Peyer's patch (tissue), 4 donors: ENCODE data around the gene SRRM3. TPM values are rescaled to one million over a fixed set of nuclear protein-coding genes. Genes with fewer than 3 reads are reported as not detected.

ENCODE experiments used
- DNase-seq, 3 donors: peaks; one replicate each; pipeline ENCODE4 v3.0.0-alpha.2; 2017 to 2019
- H3K27ac ChIP-seq, 4 donors: fragments of 200-600 bp; sonication (generic); one replicate each; pipeline ENCODE4 v1.5.1; 2016 to 2019
- H3K27me3 ChIP-seq, 2 donors: fragments of 200-600 bp; sonication (generic); one replicate each; pipeline ENCODE4 v1.5.1; 2019
- H3K36me3 ChIP-seq, 3 donors: fragments of 200-600 bp; sonication (generic); one replicate each; pipeline ENCODE4 v1.5.1; 2016 to 2019
- H3K4me1 ChIP-seq, 4 donors: fragments of 200-600 bp; sonication (generic); one replicate each; pipeline ENCODE4 v1.5.1; 2016 to 2019
- H3K4me3 ChIP-seq, 4 donors: fragments of 200-600 bp; sonication (generic); 1 replicate in 3 of 4; 2 replicates in 1 of 4; pipeline ENCODE4 v1.5.1; 2016 to 2019; ENCODE audit warnings: mild to moderate bottlenecking in 1 of 4
- H3K9me3 ChIP-seq, 4 donors: fragments of 200-600 bp; sonication (generic); one replicate each; pipeline ENCODE4 v1.5.1; 2016 to 2019; ENCODE audit warnings: mild to moderate bottlenecking in 1 of 4
- POLR2A ChIP-seq, 2 donors: fragments of 450-650 bp; IDR thresholded peaks; one replicate each; pipeline ENCODE4 v1.5.1; 2017; ENCODE audit warnings: antibody characterized with exemption in 2 of 2, mild to moderate bottlenecking in 2 of 2, moderate library complexity in 2 of 2
- total RNA-seq, 4 donors: library from RNA; depleted of rRNA; stranded (reverse); fragments of >200 nt; gene quantifications; one replicate each; pipeline ENCODE4 v1.1.0, GENCODE V29; 2016
- TF ChIP-seq, protein P1 (sequence below), 6 experiments: fragments of 450-650 bp in 4 of 6; fragments of 200-600 bp in 2 of 6; sonication (generic) in 1 of 6; IDR thresholded peaks; one replicate each; pipeline ENCODE4 v1.5.1; 2017 to 2019; ENCODE audit warnings: antibody characterized with exemption in 6 of 6, mild to moderate bottlenecking in 3 of 6, moderate library complexity in 1 of 6

SRRM3 gene
- total RNA-seq, 4 donors from 2014 or later, result 0.85 to 7.4 (median 1.2) TPM; not detected in 1

DNA sequence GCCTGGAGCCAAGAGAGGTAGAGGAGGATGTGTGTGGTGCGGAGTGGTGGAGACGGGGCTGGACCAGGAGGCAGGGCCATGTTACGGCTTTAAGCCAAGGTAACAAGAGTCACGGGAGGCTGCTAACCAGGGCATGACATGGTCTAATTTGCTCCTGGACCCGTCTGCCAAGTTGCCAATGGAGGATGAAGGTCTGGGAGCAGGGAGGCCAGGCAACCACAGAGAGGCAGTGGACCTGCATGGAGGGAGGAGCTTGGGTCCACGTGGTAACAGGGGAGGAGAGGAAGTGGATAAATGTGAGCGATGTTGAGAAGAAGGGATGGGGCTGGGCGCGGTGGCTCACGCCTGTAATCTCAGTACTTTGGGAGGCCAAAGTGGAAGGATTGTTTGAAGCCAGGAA lies 31.0 kb downstream of the SRRM3 start:
- H3K4me3 ChIP-seq, result no peak overlapping the region
- H3K9me3 ChIP-seq, result no peaks in the 10 kb centered on the region
- peaks cover 0 to 5% of the 10 kb centered on the region in 2 donors for H3K27me3 ChIP-seq
- no peaks in the 10 kb centered on the region for H3K36me3 ChIP-seq
- TF ChIP-seq, protein P1, sequence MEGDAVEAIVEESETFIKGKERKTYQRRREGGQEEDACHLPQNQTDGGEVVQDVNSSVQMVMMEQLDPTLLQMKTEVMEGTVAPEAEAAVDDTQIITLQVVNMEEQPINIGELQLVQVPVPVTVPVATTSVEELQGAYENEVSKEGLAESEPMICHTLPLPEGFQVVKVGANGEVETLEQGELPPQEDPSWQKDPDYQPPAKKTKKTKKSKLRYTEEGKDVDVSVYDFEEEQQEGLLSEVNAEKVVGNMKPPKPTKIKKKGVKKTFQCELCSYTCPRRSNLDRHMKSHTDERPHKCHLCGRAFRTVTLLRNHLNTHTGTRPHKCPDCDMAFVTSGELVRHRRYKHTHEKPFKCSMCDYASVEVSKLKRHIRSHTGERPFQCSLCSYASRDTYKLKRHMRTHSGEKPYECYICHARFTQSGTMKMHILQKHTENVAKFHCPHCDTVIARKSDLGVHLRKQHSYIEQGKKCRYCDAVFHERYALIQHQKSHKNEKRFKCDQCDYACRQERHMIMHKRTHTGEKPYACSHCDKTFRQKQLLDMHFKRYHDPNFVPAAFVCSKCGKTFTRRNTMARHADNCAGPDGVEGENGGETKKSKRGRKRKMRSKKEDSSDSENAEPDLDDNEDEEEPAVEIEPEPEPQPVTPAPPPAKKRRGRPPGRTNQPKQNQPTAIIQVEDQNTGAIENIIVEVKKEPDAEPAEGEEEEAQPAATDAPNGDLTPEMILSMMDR (IDR thresholded peaks at IDR 0.05), result no peak
- TF ChIP-seq POLR2A (IDR thresholded peaks at IDR 0.05), result no peak
- H3K4me1 ChIP-seq, result peaks cover 0 to 6% (median 2%) of the 10 kb centered on the region in 4 donors
- DNase-seq, result no peak
- H3K27ac ChIP-seq, result no peak overlapping the region

DNA sequence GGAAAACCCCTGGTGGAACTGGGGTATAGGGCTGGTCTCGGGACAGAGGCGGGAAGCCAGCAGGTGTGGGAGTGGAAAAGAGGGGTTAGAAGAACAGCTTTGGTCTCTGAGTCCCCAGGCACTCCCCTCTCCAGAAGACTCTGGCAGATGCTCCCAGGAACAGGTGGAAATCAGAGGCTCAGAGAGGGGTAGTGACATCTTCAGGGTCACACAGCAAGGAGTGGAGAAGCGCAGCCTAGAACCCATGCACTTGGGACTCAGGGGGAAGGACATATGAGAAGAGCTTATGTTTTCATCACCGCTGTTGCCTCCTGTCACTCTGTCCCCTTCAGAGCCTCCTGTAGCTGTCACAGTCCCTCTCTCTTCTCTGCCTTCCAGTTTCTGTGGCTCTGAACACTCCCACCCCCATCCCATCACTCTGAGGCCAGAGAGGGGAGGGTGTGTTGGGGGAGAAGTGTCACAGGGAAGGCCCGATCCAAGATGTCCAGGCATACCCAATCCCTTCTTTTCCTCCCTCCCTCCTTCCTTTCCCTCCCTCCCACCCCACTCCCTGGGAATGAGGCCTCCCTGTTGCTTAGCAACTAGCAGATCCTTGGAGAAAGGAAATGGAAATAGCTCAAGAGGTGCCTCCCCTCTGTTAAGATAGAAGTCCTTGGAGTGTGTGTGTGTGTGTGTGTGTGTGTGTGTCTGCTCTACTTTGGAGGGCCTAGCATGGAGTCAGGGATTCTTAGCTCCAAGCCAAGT lies 32.0 kb downstream of the SRRM3 start:
- H3K4me1 ChIP-seq, result peaks cover 0 to 6% (median 2%) of the 10 kb centered on the region in 4 donors
- no peaks in the 10 kb centered on the region for H3K36me3 ChIP-seq
- no peak overlapping the region for H3K27ac ChIP-seq
- TF ChIP-seq POLR2A (IDR thresholded peaks at IDR 0.05), result no peak
- TF ChIP-seq, protein P1 (IDR thresholded peaks at IDR 0.05), result no peak
- H3K4me3 ChIP-seq, result no peak overlapping the region
- DNase-seq, result no peak
- peaks cover 0 to 5% of the 10 kb centered on the region in 2 donors for H3K27me3 ChIP-seq
- H3K9me3 ChIP-seq, result no peaks in the 10 kb centered on the region

DNA sequence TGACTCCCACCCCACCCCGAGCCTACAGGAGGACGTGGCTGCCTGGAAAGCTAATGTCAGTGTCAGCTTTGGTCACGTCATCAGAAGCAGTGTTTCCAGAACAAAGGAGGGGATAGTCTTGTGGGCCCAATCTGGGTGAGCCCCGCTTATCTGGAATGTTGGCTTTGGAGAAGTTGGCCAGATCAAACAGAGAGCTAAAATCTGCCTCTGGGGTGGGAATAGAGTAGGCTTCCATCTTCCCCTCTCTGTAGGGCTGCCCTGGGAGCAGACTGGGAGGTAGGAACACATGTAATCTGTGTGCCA lies 32.5 kb downstream of the SRRM3 start:
- no peak for DNase-seq
- no peak overlapping the region for H3K27ac ChIP-seq
- H3K27me3 ChIP-seq, result peaks cover 0 to 5% of the 10 kb centered on the region in 2 donors
- H3K9me3 ChIP-seq, result no peaks in the 10 kb centered on the region
- H3K4me3 ChIP-seq, result no peak overlapping the region
- peaks cover 0 to 6% (median 2%) of the 10 kb centered on the region in 4 donors for H3K4me1 ChIP-seq
- no peaks in the 10 kb centered on the region for H3K36me3 ChIP-seq
- TF ChIP-seq, protein P1 (IDR thresholded peaks at IDR 0.05), result no peak
- TF ChIP-seq POLR2A (IDR thresholded peaks at IDR 0.05), result no peak

DNA sequence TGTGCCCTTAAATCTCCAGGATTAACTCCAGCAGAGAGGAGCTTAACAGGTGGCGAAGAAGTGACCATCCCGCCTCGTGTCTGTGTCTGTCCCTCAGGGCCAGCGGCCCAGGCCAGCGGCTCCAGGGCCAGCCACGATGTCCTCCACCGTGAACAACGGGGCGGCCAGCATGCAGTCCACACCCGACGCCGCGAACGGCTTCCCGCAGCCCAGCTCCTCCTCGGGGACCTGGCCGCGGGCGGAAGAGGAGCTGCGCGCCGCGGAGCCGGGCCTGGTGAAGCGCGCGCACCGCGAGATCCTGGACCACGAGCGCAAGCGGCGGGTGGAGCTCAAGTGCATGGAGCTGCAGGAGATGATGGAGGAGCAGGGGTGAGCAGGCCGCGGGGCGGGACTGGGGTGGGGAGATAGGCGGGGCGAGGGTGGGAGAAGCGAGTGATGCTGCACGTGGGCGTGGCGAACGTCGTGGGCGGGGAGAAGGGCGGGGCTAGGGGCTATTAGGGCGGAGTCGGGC lies 33.3 kb downstream of the SRRM3 start:
- H3K4me1 ChIP-seq, result peaks cover 0 to 6% (median 2%) of the 10 kb centered on the region in 4 donors
- H3K4me3 ChIP-seq, result peak overlapping the region in 3 of 4 donors; percentile 7 to 32 (median 31)
- H3K9me3 ChIP-seq, result no peaks in the 10 kb centered on the region
- H3K36me3 ChIP-seq, result no peaks in the 10 kb centered on the region
- H3K27me3 ChIP-seq, result peaks cover 0 to 5% of the 10 kb centered on the region in 2 donors
- TF ChIP-seq, protein P1 (IDR thresholded peaks at IDR 0.05), result no peak
- TF ChIP-seq POLR2A (IDR thresholded peaks at IDR 0.05), result no peak
- peak; percentile 56 to 83 (median 74) for DNase-seq
- H3K27ac ChIP-seq, result no peak overlapping the region

DNA sequence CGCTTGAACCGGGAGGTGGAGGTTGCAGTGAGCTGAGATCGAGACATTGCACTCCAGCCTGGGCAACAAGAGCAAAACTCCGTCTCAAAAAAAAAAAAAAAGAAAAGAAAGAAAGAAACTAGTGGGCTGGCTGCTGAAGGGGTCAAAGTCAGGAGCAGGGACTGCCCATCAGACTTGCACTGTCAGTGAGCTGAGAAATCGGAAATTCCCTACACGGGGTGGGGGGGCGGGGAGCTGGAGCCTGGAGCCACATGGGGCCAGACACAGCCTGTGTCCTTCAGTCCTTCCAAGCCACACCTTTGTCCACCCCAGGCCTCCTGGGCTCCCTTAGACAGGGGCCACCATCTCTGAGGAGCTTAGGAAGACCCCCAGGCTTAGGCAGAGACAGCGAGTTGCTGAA lies 34.5 kb downstream of the SRRM3 start:
- no peak overlapping the region for H3K4me3 ChIP-seq
- H3K27ac ChIP-seq, result no peak overlapping the region
- no peaks in the 10 kb centered on the region for H3K36me3 ChIP-seq
- H3K4me1 ChIP-seq, result peaks cover 0 to 6% (median 2%) of the 10 kb centered on the region in 4 donors
- H3K27me3 ChIP-seq, result peaks cover 0 to 5% of the 10 kb centered on the region in 2 donors
- no peaks in the 10 kb centered on the region for H3K9me3 ChIP-seq
- DNase-seq, result no peak
- TF ChIP-seq POLR2A (IDR thresholded peaks at IDR 0.05), result no peak
- TF ChIP-seq, protein P1 (IDR thresholded peaks at IDR 0.05), result no peak
